Measurements from ENCODE around the gene CAPN10.

DNA sequence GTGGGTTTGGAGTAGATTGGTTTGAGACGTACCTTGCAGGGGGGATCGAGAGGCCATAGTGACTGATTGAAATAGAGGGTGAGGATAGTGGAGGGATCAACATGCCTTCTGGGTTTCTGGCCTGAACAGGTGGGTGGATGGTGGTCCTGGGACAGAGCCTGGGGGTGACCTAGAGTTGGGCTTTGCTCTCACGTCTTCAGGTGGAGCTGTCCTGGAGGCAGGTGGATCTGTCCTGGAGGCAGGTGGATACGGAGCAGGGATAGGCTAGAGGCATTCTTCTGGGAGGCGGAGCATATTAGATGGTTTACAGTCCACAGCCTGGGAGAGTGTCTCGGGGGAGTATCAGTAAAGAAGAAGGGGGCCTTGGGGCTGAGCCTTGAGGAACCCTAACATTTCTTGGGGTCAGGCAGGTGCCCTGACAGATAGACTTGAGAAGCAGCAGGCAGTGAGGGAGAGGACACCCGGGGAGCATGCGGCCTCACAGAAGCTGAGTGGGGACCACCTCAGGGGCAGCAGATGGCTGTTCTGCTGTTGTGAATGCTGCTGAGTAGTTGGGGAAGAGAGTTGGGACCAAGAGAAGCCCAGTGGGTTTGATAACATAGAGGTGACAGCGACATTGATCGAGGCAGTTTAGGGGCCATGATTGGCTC, 1.6 kb downstream of the CAPN10 start:
- TF ChIP-seq, protein P1, sequence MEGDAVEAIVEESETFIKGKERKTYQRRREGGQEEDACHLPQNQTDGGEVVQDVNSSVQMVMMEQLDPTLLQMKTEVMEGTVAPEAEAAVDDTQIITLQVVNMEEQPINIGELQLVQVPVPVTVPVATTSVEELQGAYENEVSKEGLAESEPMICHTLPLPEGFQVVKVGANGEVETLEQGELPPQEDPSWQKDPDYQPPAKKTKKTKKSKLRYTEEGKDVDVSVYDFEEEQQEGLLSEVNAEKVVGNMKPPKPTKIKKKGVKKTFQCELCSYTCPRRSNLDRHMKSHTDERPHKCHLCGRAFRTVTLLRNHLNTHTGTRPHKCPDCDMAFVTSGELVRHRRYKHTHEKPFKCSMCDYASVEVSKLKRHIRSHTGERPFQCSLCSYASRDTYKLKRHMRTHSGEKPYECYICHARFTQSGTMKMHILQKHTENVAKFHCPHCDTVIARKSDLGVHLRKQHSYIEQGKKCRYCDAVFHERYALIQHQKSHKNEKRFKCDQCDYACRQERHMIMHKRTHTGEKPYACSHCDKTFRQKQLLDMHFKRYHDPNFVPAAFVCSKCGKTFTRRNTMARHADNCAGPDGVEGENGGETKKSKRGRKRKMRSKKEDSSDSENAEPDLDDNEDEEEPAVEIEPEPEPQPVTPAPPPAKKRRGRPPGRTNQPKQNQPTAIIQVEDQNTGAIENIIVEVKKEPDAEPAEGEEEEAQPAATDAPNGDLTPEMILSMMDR (IDR thresholded peaks at IDR 0.05): no peak
- TF ChIP-seq POLR2A (IDR thresholded peaks at IDR 0.05): no peak

All from uterus (tissue), 2 donors.